Activated B cell treated with CpG ODN at 0.5 μM for 24 hours (primary cell): Measurements from ENCODE around the gene NDUFA3. TPM values are rescaled to one million over a fixed set of nuclear protein-coding genes. Genes with fewer than 3 reads are reported as not detected.
A peak's percentile ranks its signal among the peaks of the same experiment; 100 is the strongest.

Experiments
- ATAC-seq: fragments of 200-7000 bp; cut with Tn5 transposase; one replicate; pipeline ENCODE4 v1.10.0; 2021; ENCODE audit warnings: low read depth, mild to moderate bottlenecking, moderate library complexity
- CTCF ChIA-PET: fragments of 350-600 bp; sonication (Branson Sonifier 250); formaldehyde crosslinking; loops from one replicate; lab custom pipeline; 2021; ENCODE audit warnings: antibody characterized with exemption; lab: Charles Lee
- POLR2A ChIA-PET: fragments of 350-600 bp; sonication (Branson Sonifier 250); formaldehyde crosslinking; loops from one replicate; lab custom pipeline; 2021; ENCODE audit warnings: antibody characterized with exemption; lab: Charles Lee
- DNase-seq: peaks from one replicate; pipeline ENCODE4 v3.0.0; 2022
- H3K27ac Mint-ChIP-seq: one replicate; pipeline ENCODE4 v1.8.0; 2020; ENCODE audit warnings: mixed read lengths
- H3K27me3 Mint-ChIP-seq: one replicate; pipeline ENCODE4 v1.8.0; 2021; ENCODE audit warnings: mixed read lengths
- H3K36me3 Mint-ChIP-seq: one replicate; pipeline ENCODE4 v1.8.0; 2021; ENCODE audit warnings: low read depth, mixed read lengths
- H3K4me1 Mint-ChIP-seq: one replicate; pipeline ENCODE4 v1.8.0; 2021; ENCODE audit warnings: mixed read lengths
- H3K4me3 Mint-ChIP-seq: one replicate; pipeline ENCODE4 v1.8.0; 2020; ENCODE audit warnings: mild to moderate bottlenecking, mixed read lengths
- H3K9me3 Mint-ChIP-seq: one replicate; pipeline ENCODE4 v1.8.0; 2020; ENCODE audit warnings: mixed read lengths
- intact Hi-C: fragments of 100-400 bp; cut with micrococcal nuclease; formaldehyde crosslinking; loops from one replicate; pipeline ENCODE4 v1.15.1; 2024
- total RNA-seq: library from RNA; stranded (reverse); gene quantifications from 2 replicates; pipeline ENCODE4 v1.2.3, GENCODE V29; 2022
- TF ChIP-seq, protein P1 (sequence below): fragments of 200-600 bp; IDR thresholded peaks from one replicate; pipeline ENCODE4 v1.8.0; 2022; ENCODE audit warnings: antibody characterized with exemption, mild to moderate bottlenecking

Gene NDUFA3
- total RNA-seq, 1 donor from 2014 or later = 96.1 TPM

DNA sequence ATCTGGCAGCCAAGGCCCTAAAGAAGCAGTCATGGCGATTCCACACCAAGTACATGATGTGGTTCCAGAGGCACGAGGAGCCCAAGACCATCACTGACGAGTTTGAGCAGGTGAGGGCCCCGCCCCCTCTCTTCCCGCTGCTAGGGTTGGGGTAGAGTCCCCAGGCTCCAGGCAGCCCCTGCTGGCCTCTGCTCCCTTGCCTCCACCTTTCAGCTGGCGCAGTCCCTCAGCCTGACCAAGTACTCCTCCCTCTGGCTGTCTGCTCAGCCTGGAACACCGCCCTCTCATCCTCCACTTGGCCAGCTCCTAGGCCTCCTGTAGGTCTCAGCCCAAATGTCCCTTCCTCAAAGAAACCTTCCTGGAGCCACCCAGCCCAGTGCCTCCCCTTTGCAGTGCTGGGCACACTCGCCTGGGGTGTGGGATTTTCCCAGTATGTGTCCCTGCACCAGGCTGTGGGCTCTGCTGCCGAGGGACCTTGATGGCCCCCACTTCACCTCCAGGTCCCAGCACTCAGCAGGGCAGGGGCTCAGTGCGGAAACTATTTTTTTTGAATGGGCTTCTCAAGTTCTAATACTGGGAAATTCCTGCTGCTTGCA lies 51.2 kb downstream of the NDUFA3 start:
- ATAC-seq (no peak), DNase-seq (no peak)
- no peak overlapping the region for H3K4me3 Mint-ChIP-seq
- H3K9me3 Mint-ChIP-seq = no peaks in the 10 kb centered on the region
- H3K27me3 Mint-ChIP-seq = no peaks in the 10 kb centered on the region
- ChIA-PET CTCF (no interaction called here), POLR2A (interaction anchor here (1.3 kb wide), 1 partner anchor 17 kb away, joined by 4 read pairs; the partner anchor contains the start of gene CNOT3)
- no peak overlapping the region for H3K27ac Mint-ChIP-seq
- H3K36me3 Mint-ChIP-seq = peaks cover 84% of the 10 kb centered on the region
- TF ChIP-seq, protein P1, sequence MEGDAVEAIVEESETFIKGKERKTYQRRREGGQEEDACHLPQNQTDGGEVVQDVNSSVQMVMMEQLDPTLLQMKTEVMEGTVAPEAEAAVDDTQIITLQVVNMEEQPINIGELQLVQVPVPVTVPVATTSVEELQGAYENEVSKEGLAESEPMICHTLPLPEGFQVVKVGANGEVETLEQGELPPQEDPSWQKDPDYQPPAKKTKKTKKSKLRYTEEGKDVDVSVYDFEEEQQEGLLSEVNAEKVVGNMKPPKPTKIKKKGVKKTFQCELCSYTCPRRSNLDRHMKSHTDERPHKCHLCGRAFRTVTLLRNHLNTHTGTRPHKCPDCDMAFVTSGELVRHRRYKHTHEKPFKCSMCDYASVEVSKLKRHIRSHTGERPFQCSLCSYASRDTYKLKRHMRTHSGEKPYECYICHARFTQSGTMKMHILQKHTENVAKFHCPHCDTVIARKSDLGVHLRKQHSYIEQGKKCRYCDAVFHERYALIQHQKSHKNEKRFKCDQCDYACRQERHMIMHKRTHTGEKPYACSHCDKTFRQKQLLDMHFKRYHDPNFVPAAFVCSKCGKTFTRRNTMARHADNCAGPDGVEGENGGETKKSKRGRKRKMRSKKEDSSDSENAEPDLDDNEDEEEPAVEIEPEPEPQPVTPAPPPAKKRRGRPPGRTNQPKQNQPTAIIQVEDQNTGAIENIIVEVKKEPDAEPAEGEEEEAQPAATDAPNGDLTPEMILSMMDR = no peak
- H3K4me1 Mint-ChIP-seq = peaks cover 11% of the 10 kb centered on the region
- intact Hi-C loops = no loop called here

DNA sequence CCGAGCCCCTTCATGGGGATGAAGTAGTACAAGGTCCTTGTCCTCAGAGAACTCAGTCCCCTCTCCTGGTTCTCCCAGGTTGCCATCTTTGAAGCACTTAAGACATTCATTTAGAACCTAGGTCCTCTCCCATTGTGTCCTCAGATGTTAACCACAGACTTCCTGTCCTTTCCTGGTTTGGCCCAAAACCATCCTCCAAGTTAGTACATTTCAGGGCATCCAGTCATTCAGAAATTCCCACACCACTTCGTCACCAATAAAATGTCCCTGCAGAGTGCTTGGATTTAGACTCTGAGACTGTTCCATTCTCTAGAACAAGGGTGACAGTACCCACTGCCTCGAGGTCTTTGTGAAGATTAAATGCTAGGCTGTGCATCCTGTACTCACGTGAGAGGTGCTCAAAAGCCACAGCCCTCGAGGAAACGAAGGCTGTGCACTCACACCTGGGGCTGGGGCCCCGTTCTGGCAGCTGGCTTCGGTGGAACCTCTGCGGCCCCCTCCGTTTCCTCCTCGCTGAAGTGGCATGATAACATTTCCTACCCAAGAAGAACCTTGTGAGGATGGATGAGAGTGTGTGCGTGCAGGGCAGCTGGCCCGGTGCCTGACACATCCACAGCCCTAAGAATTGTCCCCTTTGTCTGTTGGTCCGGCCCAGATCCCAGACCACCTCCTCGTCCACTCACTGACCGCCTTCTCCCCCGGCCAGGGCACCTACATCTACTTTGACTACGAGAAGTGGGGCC lies 52.1 kb downstream of the NDUFA3 start:
- TF ChIP-seq, protein P1 = no peak
- no peaks in the 10 kb centered on the region for H3K27me3 Mint-ChIP-seq
- H3K9me3 Mint-ChIP-seq = no peaks in the 10 kb centered on the region
- H3K27ac Mint-ChIP-seq = peak overlapping the region; percentile 65
- intact Hi-C loops = no loop called here
- peaks cover 81% of the 10 kb centered on the region for H3K36me3 Mint-ChIP-seq
- no peak overlapping the region for H3K4me3 Mint-ChIP-seq
- peaks cover 19% of the 10 kb centered on the region for H3K4me1 Mint-ChIP-seq
- CTCF ChIA-PET = no interaction called here
- POLR2A ChIA-PET = interaction anchor here (0.5 kb wide), 1 partner anchor 93 kb away, joined by 3 read pairs; no protein-coding TSS in a partner anchor
- no peak for DNase-seq
- ATAC-seq = no peak

- intact Hi-C loops = no loop called here
- TF ChIP-seq, protein P1 = no peak
- Mint-ChIP-seq H3K9me3 (no peaks in the 10 kb centered on the region), H3K4me1 (peaks cover 28% of the 10 kb centered on the region), H3K27ac (no peak overlapping the region), H3K27me3 (no peaks in the 10 kb centered on the region), H3K4me3 (no peak overlapping the region), H3K36me3 (peaks cover 74% of the 10 kb centered on the region)
- no peak for DNase-seq
- ATAC-seq = no peak
- POLR2A ChIA-PET = interaction anchor here (4.7 kb wide), 1 partner anchor 18 kb away, joined by 69 read pairs; the partner anchor contains the start of gene CNOT3
- CTCF ChIA-PET = no interaction called here
Observed at GRCh38 chr19:54155694-54156093, 53.0 kb downstream of the NDUFA3 start.

- ChIA-PET POLR2A (interaction anchor here (4.7 kb wide), 1 partner anchor 19 kb away, joined by 69 read pairs; the partner anchor contains the start of gene CNOT3), CTCF (no interaction called here)
- no peaks in the 10 kb centered on the region for H3K9me3 Mint-ChIP-seq
- ATAC-seq (no peak), DNase-seq (no peak)
- peaks cover 67% of the 10 kb centered on the region for H3K36me3 Mint-ChIP-seq
- intact Hi-C loops = no loop called here
- H3K27ac Mint-ChIP-seq = no peak overlapping the region
- peaks cover 34% of the 10 kb centered on the region for H3K4me1 Mint-ChIP-seq
- H3K27me3 Mint-ChIP-seq = no peaks in the 10 kb centered on the region
- TF ChIP-seq, protein P1 = no peak
- no peak overlapping the region for H3K4me3 Mint-ChIP-seq
Observed at GRCh38 chr19:54156490-54156889, 53.8 kb downstream of the NDUFA3 start.

- Mint-ChIP-seq H3K9me3 (no peaks in the 10 kb centered on the region), H3K27ac (no peak overlapping the region), H3K4me1 (peaks cover 37% of the 10 kb centered on the region), H3K36me3 (peaks cover 62% of the 10 kb centered on the region), H3K4me3 (no peak overlapping the region), H3K27me3 (no peaks in the 10 kb centered on the region)
- CTCF ChIA-PET = no interaction called here
- intact Hi-C loops = no loop called here
- DNase-seq = no peak
- TF ChIP-seq, protein P1 = no peak
- ATAC-seq = no peak
- POLR2A ChIA-PET = interaction anchor here (1.0 to 4.7 kb wide), 2 partner anchors 15 to 19 kb away, joined by 3 to 69 read pairs; partner anchors contain the start of gene CNOT3
Observed at GRCh38 chr19:54156953-54157352, 54.3 kb downstream of the NDUFA3 start.
